ENCODE results near the gene LPP. TPM values are rescaled to one million over a fixed set of nuclear protein-coding genes. Genes with fewer than 3 reads are reported as not detected.

Gene LPP
- total and polyA plus RNA-seq, 2 of the 13 experiments (the other 11 are each of a cell fraction or from before 2014, with no cell fraction given): 19.2 to 29.9 TPM

GRCh38 chr3:188546835-188547670 lies 393.1 kb downstream of the LPP start (continued):
- TF ChIP-seq RFX5 (IDR thresholded peaks at IDR 0.05; ENCODE audit: low read depth, low read length) (no peak), ZNF597 (CRISPR knock-in tag; IDR thresholded peaks at IDR 0.05) (no peak), KLF16 (CRISPR knock-in tag; IDR thresholded peaks at IDR 0.05) (0 out of 4 replicates have a peak, but pooled peaks of 1 of the 2 experiments have one; percentile 20), ELF4 (CRISPR knock-in tag; IDR thresholded peaks at IDR 0.05; ENCODE audit: borderline replicate concordance) (no peak), KLF15 (CRISPR knock-in tag; IDR thresholded peaks at IDR 0.05; ENCODE audit: borderline replicate concordance) (no peak), ZNF550 (CRISPR knock-in tag; IDR thresholded peaks at IDR 0.05; ENCODE audit: borderline replicate concordance) (no peak), AGO1 (IDR thresholded peaks at IDR 0.05; ENCODE audit: low read depth, low read length, poor library complexity, severe bottlenecking) (no peak), KAT7 (CRISPR knock-in tag; IDR thresholded peaks at IDR 0.05; ENCODE audit: borderline replicate concordance) (no peak), ZMYM2 (CRISPR knock-in tag; IDR thresholded peaks at IDR 0.05) (no peak), ZNF644 (CRISPR knock-in tag; IDR thresholded peaks at IDR 0.05; ENCODE audit: low read depth) (peak; percentile 36; the same call in 1 of the 2 replicates), ZNF12 (CRISPR knock-in tag; IDR thresholded peaks at IDR 0.05) (no peak), TBP (CRISPR knock-in tag; IDR thresholded peaks at IDR 0.05) (no peak), NPAS2 (CRISPR knock-in tag; IDR thresholded peaks at IDR 0.05; ENCODE audit: borderline replicate concordance) (no peak), HCFC1 (IDR thresholded peaks at IDR 0.05; ENCODE audit: low read depth, low read length) (no peak), USF2 (IDR thresholded peaks at IDR 0.05; ENCODE audit: low read depth, low read length) (no peak), USF2 (CRISPR knock-in tag; IDR thresholded peaks at IDR 0.05; ENCODE audit: borderline replicate concordance) (no peak), PAF1 (CRISPR knock-in tag; IDR thresholded peaks at IDR 0.05) (no peak), SRSF1 (optimal IDR thresholded peaks at IDR 0.05; ENCODE audit: low read depth, low read length) (no peak), PLSCR1 (CRISPR knock-in tag; IDR thresholded peaks at IDR 0.05; ENCODE audit: borderline replicate concordance) (no peak), RARA (CRISPR knock-in tag; IDR thresholded peaks at IDR 0.05) (peak; percentile 77)
- TF ChIP-seq, protein P1, sequence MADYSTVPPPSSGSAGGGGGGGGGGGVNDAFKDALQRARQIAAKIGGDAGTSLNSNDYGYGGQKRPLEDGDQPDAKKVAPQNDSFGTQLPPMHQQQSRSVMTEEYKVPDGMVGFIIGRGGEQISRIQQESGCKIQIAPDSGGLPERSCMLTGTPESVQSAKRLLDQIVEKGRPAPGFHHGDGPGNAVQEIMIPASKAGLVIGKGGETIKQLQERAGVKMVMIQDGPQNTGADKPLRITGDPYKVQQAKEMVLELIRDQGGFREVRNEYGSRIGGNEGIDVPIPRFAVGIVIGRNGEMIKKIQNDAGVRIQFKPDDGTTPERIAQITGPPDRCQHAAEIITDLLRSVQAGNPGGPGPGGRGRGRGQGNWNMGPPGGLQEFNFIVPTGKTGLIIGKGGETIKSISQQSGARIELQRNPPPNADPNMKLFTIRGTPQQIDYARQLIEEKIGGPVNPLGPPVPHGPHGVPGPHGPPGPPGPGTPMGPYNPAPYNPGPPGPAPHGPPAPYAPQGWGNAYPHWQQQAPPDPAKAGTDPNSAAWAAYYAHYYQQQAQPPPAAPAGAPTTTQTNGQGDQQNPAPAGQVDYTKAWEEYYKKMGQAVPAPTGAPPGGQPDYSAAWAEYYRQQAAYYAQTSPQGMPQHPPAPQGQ (CRISPR knock-in tag; IDR thresholded peaks at IDR 0.05; ENCODE audit: borderline replicate concordance): no peak
